ENCODE data around the gene TIMM8A.

DNA sequence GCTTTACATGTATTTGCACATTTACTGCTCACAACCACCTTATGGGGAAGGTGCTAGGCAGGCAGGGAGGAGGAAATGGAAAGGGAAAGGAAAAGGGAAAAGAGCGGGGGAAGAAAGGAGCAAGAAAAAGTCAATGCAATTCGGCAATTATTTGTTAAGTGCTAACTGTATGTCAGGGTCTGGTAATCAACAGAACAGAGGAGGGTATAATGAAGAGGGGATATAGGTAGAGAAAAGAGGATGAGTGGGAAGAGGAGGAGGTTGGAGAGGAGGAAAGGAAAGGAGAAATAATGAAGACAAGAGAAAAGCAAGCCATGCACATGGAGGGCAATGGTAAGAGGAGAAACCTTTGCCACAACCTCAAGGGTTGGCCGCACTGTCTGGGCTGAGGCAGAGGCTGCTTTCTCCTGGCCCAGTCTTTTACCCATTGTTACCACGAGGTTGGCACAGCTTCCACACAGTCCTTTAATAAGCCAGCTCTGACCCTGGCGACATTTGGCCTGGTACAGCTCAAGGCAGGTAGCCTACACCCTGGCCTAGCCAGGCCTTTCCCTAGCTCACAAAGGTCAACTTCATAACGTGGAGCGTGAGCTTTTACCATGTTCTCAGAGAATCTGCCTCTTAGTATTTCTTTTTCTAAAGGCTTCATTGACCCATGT is 36.6 kb upstream of the TIMM8A start:
- TF ChIP-seq CTCF (IDR thresholded peaks at IDR 0.05) (no peak), POLR2A (IDR thresholded peaks at IDR 0.05) (no peak)

Measured in body of pancreas (tissue), 4 donors.